Activated naive CD4-positive, alpha-beta T cell treated with anti-CD3 and anti-CD28 coated beads, Interleukin-2, amount 10 ng/mL, durations not matched to agents 7 days and 5 days (primary cell): ENCODE data around the gene ARSK.

Source experiments
- CTCF ChIA-PET: fragments of 350-600 bp; sonication (Branson Sonifier 250); formaldehyde crosslinking; loops from one replicate; lab custom pipeline; 2021; ENCODE audit warnings: antibody characterized with exemption; lab: Charles Lee
- DNase-seq: peaks from one replicate; pipeline ENCODE4 v3.0.0-alpha.2; 2020
- H3K27ac Mint-ChIP-seq: one replicate; pipeline ENCODE4 v1.8.0; 2021; ENCODE audit warnings: mild to moderate bottlenecking, moderate library complexity, mixed read lengths
- H3K27me3 Mint-ChIP-seq: one replicate; pipeline ENCODE4 v1.8.0; 2021; ENCODE audit warnings: mild to moderate bottlenecking, mixed read lengths
- H3K36me3 Mint-ChIP-seq: one replicate; pipeline ENCODE4 v1.8.0; 2021; ENCODE audit warnings: mixed read lengths
- H3K4me1 Mint-ChIP-seq: one replicate; pipeline ENCODE4 v1.8.0; 2021; ENCODE audit warnings: mixed read lengths
- H3K4me3 Mint-ChIP-seq: one replicate; pipeline ENCODE4 v1.8.0; 2021; ENCODE audit warnings: mild to moderate bottlenecking, moderate library complexity, mixed read lengths
- H3K9me3 Mint-ChIP-seq: one replicate; pipeline ENCODE4 v1.8.0; 2021; ENCODE audit warnings: mixed read lengths

ARSK gene

GRCh38 chr5:95652849-95653248, 97.9 kb downstream of the ARSK start:
- Mint-ChIP-seq H3K4me1 (peaks cover 12% of the 10 kb centered on the region), H3K36me3 (peaks cover 18% of the 10 kb centered on the region), H3K4me3 (no peak overlapping the region), H3K27me3 (no peaks in the 10 kb centered on the region), H3K9me3 (no peaks in the 10 kb centered on the region), H3K27ac (no peak overlapping the region)
- CTCF ChIA-PET: interaction anchor here (0.6 to 1.9 kb wide), 2 partner anchors 12 to 97 kb away, joined by 3 to 5 read pairs; no protein-coding TSS in a partner anchor
- DNase-seq: no peak

GRCh38 chr5:95654196-95654595, 99.3 kb downstream of the ARSK start:
- Mint-ChIP-seq H3K27me3 (no peaks in the 10 kb centered on the region), H3K27ac (no peak overlapping the region), H3K4me1 (peaks cover 4% of the 10 kb centered on the region), H3K9me3 (no peaks in the 10 kb centered on the region), H3K4me3 (no peak overlapping the region), H3K36me3 (peaks cover 18% of the 10 kb centered on the region)
- CTCF ChIA-PET: interaction anchor here (0.5 to 0.6 kb wide), 2 partner anchors 10 to 40 kb away, joined by 3 read pairs; no protein-coding TSS in a partner anchor
- DNase-seq: no peak
